Adrenal gland (tissue), 12 donors: ENCODE data around the gene CENPM. TPM values are rescaled to one million over a fixed set of nuclear protein-coding genes. Genes with fewer than 3 reads are reported as not detected.

Experiments used
- DNase-seq, 7 donors: peaks; one replicate each; pipeline ENCODE4 v3.0.0-alpha.2; 2019 to 2020
- H3K27ac ChIP-seq, 5 donors: fragments of 200-600 bp; sonication (generic) in 4 of 5; 1 replicate in 3 of 5; 2 replicates in 2 of 5; pipeline versions ENCODE4 v1.5.1 to v1.8.0; 2016 to 2020; ENCODE audit warnings: mild to moderate bottlenecking in 1 of 5
- H3K27me3 ChIP-seq: fragments of 200-600 bp; 2 replicates; pipeline ENCODE4 v1.8.0; 2021
- H3K36me3 ChIP-seq, 2 donors: fragments of 200-600 bp; replicated peaks in 1 of 2; 1 replicate in 1 of 2; 2 replicates in 1 of 2; pipeline versions ENCODE4 v1.5.1 to v1.8.0; 2018 to 2022
- H3K4me1 ChIP-seq, 2 donors: fragments of 200-600 bp; replicated peaks in 1 of 2; 1 replicate in 1 of 2; 2 replicates in 1 of 2; pipeline versions ENCODE4 v1.5.1 to v1.8.0; 2018 to 2021
- H3K4me3 ChIP-seq, 4 donors: fragments of 200-600 bp; sonication (generic) in 3 of 4; one replicate each; pipeline ENCODE4 v1.5.1; 2016 to 2018
- H3K9me3 ChIP-seq, 3 donors: fragments of 200-600 bp; sonication (generic) in 1 of 3; replicated peaks in 1 of 3; 1 replicate in 2 of 3; 2 replicates in 1 of 3; pipeline versions ENCODE4 v1.5.1 to v1.8.0; 2016 to 2021
- POLR2A ChIP-seq, 2 donors: fragments of 450-650 bp; IDR thresholded peaks; one replicate each; pipeline ENCODE4 v1.6.1; 2017; ENCODE audit warnings: antibody characterized with exemption in 2 of 2, mild to moderate bottlenecking in 2 of 2, moderate library complexity in 1 of 2
- WGBS, 4 donors: extraction: QIAGEN DNeasy Blood & Tissue Kit in 2 of 4; methylation state at CpG; one replicate each; pipeline versions ENCODE4 v1.1.5 to v1.1.7; 2013 to 2017; 5-methylcytosine and 5-hydroxymethylcytosine counted together
- intact Hi-C, 2 donors: fragments of 100-400 bp; cut with DNase I; formaldehyde crosslinking; loops; one replicate each; pipeline versions ENCODE4 v1.14.1 to v1.15.0; 2022 to 2023
- polyA plus RNA-seq, 3 donors: library from polyadenylated mRNA; stranded (reverse); fragments of 200-250 nt in 2 of 3; fragments of 350-450 nt in 1 of 3; fragmentation: Illumina TruSeq in 1 of 3; extraction: RNeasy Lipid Tissue Mini Kit (QIAGEN cat#74804) in 1 of 3; gene quantifications; one replicate each; pipeline ENCODE4 v1.2.3, GENCODE V29; 2013 to 2014
- total RNA-seq, 9 donors: library from RNA; depleted of rRNA in 4 of 9; stranded (reverse); fragments of >200 nt in 4 of 9; fragments of 120-200 nt in 1 of 9; fragmentation: NEBNext Ultra II Directional in 1 of 9; extraction: Animal tissue kit (Norgen Biotek cat#: 25700) in 1 of 9; gene quantifications; one replicate each; pipeline versions ENCODE4 v1.1.0 to v1.2.4, GENCODE V29; 2013 to 2023
- TF ChIP-seq, protein P1 (sequence below), 6 experiments: fragments of 450-650 bp in 4 of 6; fragments of 200-600 bp in 2 of 6; sonication (generic) in 1 of 6; IDR thresholded peaks; 1 replicate in 5 of 6; 2 replicates in 1 of 6; pipeline versions ENCODE4 v1.5.1 to v1.8.0; 2016 to 2021; ENCODE audit warnings: antibody characterized with exemption in 6 of 6, mild to moderate bottlenecking in 2 of 6, moderate library complexity in 1 of 6
- donor health status: healthy with polysubstance abuse.
- donor health status: Bipolar disorder and iron deficiency.
- donor health status: DM: yes; HTN: yes; CAD: no.
- donor health status: DM: no; HTN: no; CAD: no.
- donor health status: DM: no; HTN: no; CAD: no.
- donor health status: DM: yes; HTN: yes; CAD: no.

Gene CENPM
- total and polyA plus RNA-seq, 12 donors, result 0.88 to 9.2 (median 1.7) TPM; not detected in 1

GRCh38 chr22:41976070-41976901, 29.3 kb upstream of the CENPM start:
- H3K27me3 ChIP-seq, result peaks cover 23% of the 10 kb centered on the region
- no peaks in the 10 kb centered on the region for H3K36me3 ChIP-seq
- no peak for TF ChIP-seq POLR2A (IDR thresholded peaks at IDR 0.05)
- TF ChIP-seq, protein P1, sequence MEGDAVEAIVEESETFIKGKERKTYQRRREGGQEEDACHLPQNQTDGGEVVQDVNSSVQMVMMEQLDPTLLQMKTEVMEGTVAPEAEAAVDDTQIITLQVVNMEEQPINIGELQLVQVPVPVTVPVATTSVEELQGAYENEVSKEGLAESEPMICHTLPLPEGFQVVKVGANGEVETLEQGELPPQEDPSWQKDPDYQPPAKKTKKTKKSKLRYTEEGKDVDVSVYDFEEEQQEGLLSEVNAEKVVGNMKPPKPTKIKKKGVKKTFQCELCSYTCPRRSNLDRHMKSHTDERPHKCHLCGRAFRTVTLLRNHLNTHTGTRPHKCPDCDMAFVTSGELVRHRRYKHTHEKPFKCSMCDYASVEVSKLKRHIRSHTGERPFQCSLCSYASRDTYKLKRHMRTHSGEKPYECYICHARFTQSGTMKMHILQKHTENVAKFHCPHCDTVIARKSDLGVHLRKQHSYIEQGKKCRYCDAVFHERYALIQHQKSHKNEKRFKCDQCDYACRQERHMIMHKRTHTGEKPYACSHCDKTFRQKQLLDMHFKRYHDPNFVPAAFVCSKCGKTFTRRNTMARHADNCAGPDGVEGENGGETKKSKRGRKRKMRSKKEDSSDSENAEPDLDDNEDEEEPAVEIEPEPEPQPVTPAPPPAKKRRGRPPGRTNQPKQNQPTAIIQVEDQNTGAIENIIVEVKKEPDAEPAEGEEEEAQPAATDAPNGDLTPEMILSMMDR (IDR thresholded peaks at IDR 0.05), result no peak
- H3K4me3 ChIP-seq, result peak overlapping the region in 1 of 4 donors; percentile 68
- intact Hi-C loops, result loop anchor here in 1 of 2 donors (10.0 kb wide), 1 partner anchor 459 kb away; the partner anchor contains the start of gene NFAM1
- no peak overlapping the region for H3K27ac ChIP-seq
- peak in 3 of 7 donors; percentile 31 to 48 (median 33) for DNase-seq
- H3K4me1 ChIP-seq, result no peaks in the 10 kb centered on the region
- no peaks in the 10 kb centered on the region for H3K9me3 ChIP-seq
- 2 to 13% (median 5%) methylated on average over 9 to 70 of the region's 72 CpGs for WGBS, 4 donors

DNA sequence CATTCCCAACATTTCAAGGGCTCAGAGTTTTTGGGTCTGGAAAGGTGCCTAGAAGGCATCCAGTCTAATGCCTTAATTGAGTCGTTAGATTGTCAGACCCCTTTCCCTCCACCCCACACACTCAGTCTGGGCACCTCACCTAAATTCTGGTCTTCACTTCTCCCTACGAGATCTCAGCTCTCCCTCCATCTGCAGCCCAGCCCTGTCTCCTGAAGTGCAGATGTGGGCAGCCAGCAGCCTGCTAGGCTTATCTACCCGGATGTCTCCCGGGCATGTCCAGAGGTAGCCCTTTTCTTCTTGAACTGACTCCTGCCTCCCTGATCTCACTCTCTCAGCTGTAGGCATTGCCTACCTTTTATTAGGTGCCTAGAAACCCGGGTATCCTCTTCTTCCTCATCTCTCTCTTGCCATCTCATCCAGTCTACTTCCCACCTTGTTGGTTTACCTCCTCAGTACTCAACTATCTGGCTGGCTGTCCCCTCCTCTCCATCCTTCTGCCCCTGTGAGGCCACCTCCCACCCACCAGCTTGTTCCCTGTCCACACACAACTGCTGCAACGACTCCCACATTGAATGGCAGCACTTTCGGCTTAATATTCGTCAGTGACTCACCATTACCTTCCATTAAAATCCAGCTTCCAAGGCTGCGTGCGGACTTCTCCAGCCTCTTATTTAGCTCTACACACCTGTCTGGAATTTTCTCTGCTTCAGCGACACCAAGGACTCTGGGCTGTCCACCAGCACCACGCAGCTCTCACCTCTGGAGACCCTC, 28.5 kb upstream of the CENPM start:
- 60 to 68% (median 64%) methylated on average over 12 of the region's 12 CpGs for WGBS, 4 donors
- no peak for DNase-seq
- peaks cover 23% of the 10 kb centered on the region for H3K27me3 ChIP-seq
- H3K36me3 ChIP-seq, result no peaks in the 10 kb centered on the region
- no peaks in the 10 kb centered on the region for H3K4me1 ChIP-seq
- no peak overlapping the region for H3K4me3 ChIP-seq
- no peaks in the 10 kb centered on the region for H3K9me3 ChIP-seq
- H3K27ac ChIP-seq, result no peak overlapping the region
- TF ChIP-seq, protein P1 (IDR thresholded peaks at IDR 0.05), result no peak
- no peak for TF ChIP-seq POLR2A (IDR thresholded peaks at IDR 0.05)
- intact Hi-C loops, result loop anchor here in 1 of 2 donors (10.0 kb wide), 1 partner anchor 459 kb away; the partner anchor contains the start of gene NFAM1

DNA sequence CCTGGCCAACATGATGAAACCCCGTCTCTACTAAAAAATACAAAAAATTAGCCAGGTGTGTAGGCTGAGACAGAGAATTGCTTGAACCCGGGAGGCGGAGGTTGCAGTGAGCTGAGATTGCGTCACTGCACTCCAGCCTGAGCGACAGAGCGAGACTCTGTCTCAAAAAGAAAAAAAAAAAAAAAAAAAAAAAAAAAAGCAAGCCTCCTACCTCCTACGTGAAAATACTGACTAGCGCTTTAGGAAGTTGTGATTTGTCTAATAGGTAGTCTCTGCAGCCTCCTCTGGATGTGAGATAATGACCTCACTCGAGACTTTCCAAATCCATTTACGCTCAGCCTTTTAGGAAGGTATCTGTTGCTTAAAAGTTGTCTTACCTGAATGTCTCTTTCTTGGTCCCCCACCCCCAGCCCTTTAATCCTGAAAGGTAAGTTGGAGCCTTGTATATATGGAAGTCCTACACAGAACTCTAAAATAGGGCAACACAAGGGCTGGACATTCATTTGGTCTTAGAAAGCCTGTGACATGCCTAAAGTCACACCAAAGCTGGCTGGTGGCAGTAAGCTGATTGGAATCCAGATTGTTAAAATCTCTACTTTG, 27.8 kb upstream of the CENPM start:
- Histone ChIP-seq H3K27me3 (peaks cover 23% of the 10 kb centered on the region), H3K4me3 (no peak overlapping the region), H3K9me3 (no peaks in the 10 kb centered on the region), H3K27ac (no peak overlapping the region), H3K36me3 (no peaks in the 10 kb centered on the region), H3K4me1 (no peaks in the 10 kb centered on the region)
- 71 to 79% (median 75%) methylated on average over 10 of the region's 10 CpGs for WGBS, 4 donors
- TF ChIP-seq, protein P1 (IDR thresholded peaks at IDR 0.05), result no peak
- no peak for TF ChIP-seq POLR2A (IDR thresholded peaks at IDR 0.05)
- no peak for DNase-seq
- intact Hi-C loops, result loop anchor here in 1 of 2 donors (10.0 kb wide), 1 partner anchor 460 kb away; the partner anchor contains the start of gene NFAM1

DNA sequence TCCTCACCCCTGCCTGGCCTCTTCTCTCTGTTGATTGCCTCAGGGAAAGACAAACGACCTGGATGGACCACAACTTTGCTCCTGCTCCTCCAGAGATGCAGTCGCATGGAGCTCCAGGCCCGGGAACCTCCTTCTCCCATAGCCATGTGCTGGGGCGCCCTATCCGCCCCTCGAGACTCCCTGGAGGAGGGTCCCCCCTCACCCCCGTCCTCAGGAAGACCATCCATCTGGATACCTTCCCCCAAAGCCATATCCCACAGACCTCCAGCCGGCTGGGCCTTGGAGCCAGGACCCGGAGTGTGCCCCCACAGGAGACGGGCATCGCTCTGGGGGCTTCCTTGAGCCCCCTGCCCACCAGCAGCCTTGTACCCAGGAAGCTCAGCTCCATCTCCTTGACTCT, 24.5 kb upstream of the CENPM start:
- TF ChIP-seq POLR2A (IDR thresholded peaks at IDR 0.05), result no peak
- TF ChIP-seq, protein P1 (IDR thresholded peaks at IDR 0.05), result no peak
- Histone ChIP-seq H3K4me1 (no peaks in the 10 kb centered on the region), H3K4me3 (no peak overlapping the region), H3K27me3 (peaks cover 18% of the 10 kb centered on the region), H3K36me3 (no peaks in the 10 kb centered on the region), H3K9me3 (no peaks in the 10 kb centered on the region), H3K27ac (no peak overlapping the region)
- intact Hi-C loops, result loop anchor here in 1 of 2 donors (10.0 kb wide), 1 partner anchor 463 kb away; the partner anchor contains the start of gene NFAM1
- DNase-seq, result no peak
- 78 to 91% (median 81%) methylated on average over 4 to 11 of the region's 11 CpGs; no CpG with 5 or more reads in 1 of the 4 donors for WGBS, 4 donors
